H1 (cell line): ENCODE data around the gene SIK3. TPM values are rescaled to one million over a fixed set of nuclear protein-coding genes. Genes with fewer than 3 reads are reported as not detected.
"Not testable (repeated sequence)": the region's sequence is repeated elsewhere in the genome, so short reads cannot be mapped to it uniquely, and the experiment has no call there.

Source experiments
- CTCF ChIA-PET: fragments of 300-600 bp; sonication (Branson Sonifier 250); formaldehyde crosslinking; loops from one replicate; lab custom pipeline; 2021; ENCODE audit not compliant: partially characterized antibody; lab: Charles Lee
- POLR2A ChIA-PET: fragments of 300-600 bp; sonication (Branson Sonifier 250); formaldehyde crosslinking; loops from one replicate; lab custom pipeline; 2021; ENCODE audit warnings: inconsistent platforms; ENCODE audit not compliant: partially characterized antibody; lab: Charles Lee
- DNase-seq, 2 experiments: peaks; one replicate each; pipeline versions ENCODE4 v3.0.0 to v3.0.0-alpha.2; 2010 to 2022; ENCODE audit warnings: low spot score in 2 of 2, low read depth in 1 of 2, mixed read lengths in 1 of 2
- FAIRE-seq: peaks from 2 replicates; lab custom pipeline; 2011; peaks lifted over from hg19 to GRCh38; lab: Jason Lieb, UNC
- H2AFZ ChIP-seq: 2 replicates; pipeline ENCODE4 v1.8.1; 2012; ENCODE audit warnings: low read length, inconsistent platforms
- H2AK5ac ChIP-seq: 2 replicates; pipeline ENCODE4 v1.6.1; 2013; ENCODE audit warnings: low read depth, low read length
- H2BK120ac ChIP-seq: replicated peaks from 2 replicates; pipeline ENCODE3; 2013; ENCODE audit warnings: low read depth, low read length, inconsistent platforms
- H2BK12ac ChIP-seq: 2 replicates; pipeline ENCODE4 v1.6.1; 2013; ENCODE audit warnings: low read depth, low read length
- H2BK15ac ChIP-seq: 2 replicates; pipeline ENCODE4 v1.6.1; 2013; ENCODE audit warnings: low read length
- H2BK20ac ChIP-seq: 2 replicates; pipeline ENCODE4 v1.6.1; 2013; ENCODE audit warnings: low read length
- H2BK5ac ChIP-seq: 2 replicates; pipeline ENCODE4 v1.6.1; 2013; ENCODE audit warnings: low read depth, low read length
- H3K14ac ChIP-seq: 2 replicates; pipeline ENCODE4 v1.6.1; 2013; ENCODE audit warnings: inconsistent platforms; ENCODE audit not compliant: insufficient read length
- H3K18ac ChIP-seq: 2 replicates; pipeline ENCODE4 v1.6.1; 2013; ENCODE audit warnings: low read length; ENCODE audit errors: extremely low read depth
- H3K23ac ChIP-seq: 2 replicates; pipeline ENCODE4 v1.6.1; 2013; ENCODE audit warnings: inconsistent platforms; ENCODE audit not compliant: insufficient read length
- H3K23me2 ChIP-seq: 2 replicates; pipeline ENCODE4 v1.6.1; 2013; ENCODE audit warnings: low read depth, low read length
- H3K27ac ChIP-seq: 2 replicates; pipeline ENCODE4 v1.6.1; 2011; ENCODE audit warnings: low read depth, low read length, inconsistent platforms
- H3K27me3 ChIP-seq, 4 experiments: replicated peaks in 1 of 4; 1 replicate in 1 of 4; 2 replicates in 3 of 4; pipeline versions ENCODE4 v1.6.1 to v1.8.1; 2011 to 2013; ENCODE audit warnings: low read length in 3 of 4, mild to moderate bottlenecking in 3 of 4, inconsistent platforms in 2 of 4, mixed read lengths in 2 of 4, moderate library complexity in 1 of 4; ENCODE audit not compliant: control insufficient read depth in 3 of 4, insufficient read depth in 3 of 4; ENCODE audit errors: extremely low read depth in 1 of 4
- H3K36me3 ChIP-seq, 4 experiments: 2 replicates each; pipeline versions ENCODE4 v1.6.1 to v1.8.1; 2011 to 2013; ENCODE audit warnings: mild to moderate bottlenecking in 4 of 4, low read length in 3 of 4, moderate library complexity in 2 of 4, control low read depth in 1 of 4, inconsistent platforms in 1 of 4; ENCODE audit not compliant: insufficient read depth in 4 of 4, control insufficient read depth in 2 of 4
- H3K4ac ChIP-seq: replicated peaks from 2 replicates; pipeline ENCODE3; 2013; ENCODE audit warnings: low read length, low read depth, mixed read lengths, inconsistent platforms; ENCODE audit not compliant: insufficient read length
- H3K4me1 ChIP-seq, 4 experiments: replicated peaks in 1 of 4; 1 replicate in 1 of 4; 2 replicates in 3 of 4; pipeline versions ENCODE4 v1.6.1 to v1.8.1; 2011 to 2013; ENCODE audit warnings: low read length in 3 of 4, inconsistent platforms in 2 of 4, mixed read lengths in 1 of 4; ENCODE audit not compliant: insufficient read depth in 4 of 4, control insufficient read depth in 3 of 4
- H3K4me2 ChIP-seq, 2 experiments: 2 replicates each; pipeline versions ENCODE4 v1.6.1 to v1.8.1; 2011 to 2013; ENCODE audit warnings: low read depth in 2 of 2, low read length in 2 of 2, control low read depth in 1 of 2, inconsistent platforms in 1 of 2, mild to moderate bottlenecking in 1 of 2; ENCODE audit not compliant: insufficient read depth in 1 of 2
- H3K4me3 ChIP-seq, 4 experiments: fragments of 200-600, 300-600 bp in 1 of 4; sonication (generic), shearing (Covaris generic), sonication (Bioruptor Twin) in 1 of 4; 2 replicates each; pipeline versions ENCODE4 v1.5.1 to v1.8.1; 2011 to 2016; ENCODE audit warnings: low read length in 4 of 4, low read depth in 3 of 4, control low read depth in 2 of 4, inconsistent platforms in 2 of 4, mild to moderate bottlenecking in 2 of 4, mixed read lengths in 1 of 4, moderate library complexity in 1 of 4; ENCODE audit not compliant: insufficient read depth in 2 of 4; ENCODE audit errors: extremely low read depth in 1 of 4
- H3K56ac ChIP-seq: replicated peaks from 2 replicates; pipeline ENCODE3; 2013; ENCODE audit warnings: low read depth, mild to moderate bottlenecking, mixed read lengths, low read length, inconsistent platforms; ENCODE audit not compliant: insufficient read length
- H3K79me1 ChIP-seq: 2 replicates; pipeline ENCODE4 v1.6.1; 2013; ENCODE audit warnings: low read depth, low read length, control low read depth
- H3K79me2 ChIP-seq, 2 experiments: 2 replicates each; pipeline versions ENCODE4 v1.6.1 to v1.8.1; 2012 to 2013; ENCODE audit warnings: low read length in 2 of 2, mild to moderate bottlenecking in 2 of 2, inconsistent platforms in 1 of 2; ENCODE audit not compliant: insufficient read depth in 2 of 2, control insufficient read depth in 1 of 2
- H3K9ac ChIP-seq, 4 experiments: replicated peaks in 1 of 4; 1 replicate in 1 of 4; 2 replicates in 3 of 4; pipeline versions ENCODE4 v1.6.1 to v1.8.1; 2011 to 2013; ENCODE audit warnings: low read depth in 3 of 4, low read length in 3 of 4, control low read depth in 2 of 4, mild to moderate bottlenecking in 2 of 4, moderate library complexity in 2 of 4, inconsistent platforms in 1 of 4; ENCODE audit errors: extremely low read depth in 1 of 4
- H3K9me3 ChIP-seq, 2 experiments: 2 replicates each; pipeline versions ENCODE4 v1.6.1 to v1.8.1; 2012 to 2013; ENCODE audit warnings: mild to moderate bottlenecking in 2 of 2, moderate library complexity in 2 of 2, control low read depth in 1 of 2, inconsistent platforms in 1 of 2, low read depth in 1 of 2, low read length in 1 of 2, mixed read lengths in 1 of 2; ENCODE audit not compliant: insufficient read depth in 2 of 2
- H4K20me1 ChIP-seq, 2 experiments: replicated peaks in 1 of 2; 2 replicates each; pipeline versions ENCODE3 to v1.8.1; 2011 to 2013; ENCODE audit warnings: inconsistent platforms in 2 of 2, low read length in 2 of 2, mild to moderate bottlenecking in 1 of 2; ENCODE audit not compliant: insufficient read depth in 2 of 2, control insufficient read depth in 1 of 2
- H4K5ac ChIP-seq: 2 replicates; pipeline ENCODE4 v1.6.1; 2013; ENCODE audit warnings: low read length, low read depth, mixed read lengths, inconsistent platforms; ENCODE audit not compliant: insufficient read length
- H4K8ac ChIP-seq: 2 replicates; pipeline ENCODE4 v1.8.0; 2013; ENCODE audit warnings: mild to moderate bottlenecking, moderate library complexity, low read length, inconsistent platforms; ENCODE audit not compliant: insufficient read depth; ENCODE audit errors: extremely low read depth
- H4K91ac ChIP-seq: replicated peaks from 2 replicates; pipeline ENCODE3; 2013; ENCODE audit warnings: low read length, mixed read lengths, inconsistent platforms; ENCODE audit not compliant: insufficient read length
- WGBS, 2 experiments: shearing (Covaris generic) in 1 of 2; methylation state at CpG; one replicate each; pipeline versions ENCODE4 v1.1.6 to v1.1.7; 2013 to 2015; ENCODE audit warnings: low lambda C conversion rate in 2 of 2, mixed read lengths in 2 of 2, inconsistent platforms in 1 of 2, low coverage in 1 of 2, missing lambda C conversion rate in 1 of 2; ENCODE audit not compliant: insufficient replicate concordance in 2 of 2, insufficient coverage in 1 of 2, insufficient read length in 1 of 2; ENCODE audit errors: extremely low coverage in 1 of 2, missing lambda C conversion rate in 1 of 2; 5-methylcytosine and 5-hydroxymethylcytosine counted together
- polyA plus RNA-seq, 7 experiments: library from polyadenylated mRNA; depleted of rRNA in 3 of 7; stranded (reverse) in 5 of 7; unstranded in 2 of 7; fragments of >200 nt in 5 of 7; fragments of 200-250 nt in 2 of 7; gene quantifications; 1 replicate in 5 of 7; 2 replicates in 1 of 7; 4 replicates in 1 of 7; pipeline versions ENCODE4 v1.2.1 to v1.2.3, GENCODE V29; 2011 to 2013; ENCODE audit warnings: missing spikeins in 2 of 7, mixed read lengths in 2 of 7
- total RNA-seq: library from RNA; stranded (reverse); fragmentation: NEBNext Ultra II Directional; extraction: Animal tissue kit (Norgen Biotek cat#: 25700); gene quantifications from 2 replicates; pipeline ENCODE4 v1.2.1, GENCODE V29; 2021

Gene SIK3
- total and polyA plus RNA-seq, 2 of the 8 experiments (the other 6 are each of a cell fraction or from before 2014, with no cell fraction given) = 19.9 to 32.1 TPM

GRCh38 chr11:117137223-117138086 is 39.2 kb upstream of the SIK3 start:
- not testable (repeated sequence) for H3K4me2 ChIP-seq, H4K20me1 ChIP-seq, H3K9me3 ChIP-seq, H2BK120ac ChIP-seq, H2BK12ac ChIP-seq, FAIRE-seq, H2BK20ac ChIP-seq, H3K4me3 ChIP-seq, H3K27me3 ChIP-seq, H3K23me2 ChIP-seq, H2BK5ac ChIP-seq, H3K4me1 ChIP-seq, H3K79me1 ChIP-seq, H4K91ac ChIP-seq, H2BK15ac ChIP-seq, H3K4ac ChIP-seq, H2AK5ac ChIP-seq, H3K79me2 ChIP-seq, H3K18ac ChIP-seq, H3K56ac ChIP-seq, DNase-seq, H3K36me3 ChIP-seq, H3K27ac ChIP-seq, H4K8ac ChIP-seq, H3K23ac ChIP-seq, H4K5ac ChIP-seq, H3K9ac ChIP-seq, H2AFZ ChIP-seq, H3K14ac ChIP-seq
- ChIA-PET CTCF (interaction anchor here (1.1 to 1.5 kb wide), 2 partner anchors 10 to 13 kb away, joined by 3 to 7 read pairs; no protein-coding TSS in a partner anchor), POLR2A (interaction anchor here (1.3 kb wide), 1 partner anchor 12 kb away, joined by 4 read pairs; no protein-coding TSS in a partner anchor)
- no CpG with 5 or more reads among the region's 15 CpGs for WGBS, 2 experiments
